ENCODE results near the gene CHRNA10. TPM values are rescaled to one million over a fixed set of nuclear protein-coding genes. Genes with fewer than 3 reads are reported as not detected.

CHRNA10 gene
- total RNA-seq, 1 experiment from 2014 or later = 1.7 TPM

DNA sequence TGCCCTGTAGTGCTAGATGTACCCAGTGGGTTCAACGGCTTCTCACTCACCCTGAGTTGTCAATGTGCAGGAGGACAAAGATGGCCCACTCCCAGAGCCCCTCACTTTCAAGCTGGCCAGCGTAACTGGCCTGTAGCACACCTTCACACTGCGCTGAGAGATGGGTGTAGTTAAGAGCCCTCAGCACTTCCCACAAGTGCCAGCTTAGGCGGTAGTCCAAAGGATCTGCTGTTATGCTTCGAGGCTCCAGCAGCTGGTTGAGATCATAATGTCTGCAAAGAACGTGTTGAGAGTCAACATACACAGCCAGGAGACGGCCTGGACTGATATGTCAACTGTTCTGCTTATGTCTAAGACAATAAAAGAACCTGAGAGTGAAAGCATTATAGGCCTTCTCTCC, 14.7 kb upstream of the CHRNA10 start (continued):
- TF ChIP-seq SMAD3 (CRISPR knock-in tag; IDR thresholded peaks at IDR 0.05; ENCODE audit: borderline replicate concordance) (no peak), ZNF671 (CRISPR knock-in tag; IDR thresholded peaks at IDR 0.05) (no peak), OVOL2 (CRISPR knock-in tag; IDR thresholded peaks at IDR 0.05; ENCODE audit: borderline replicate concordance) (no peak), JAZF1 (CRISPR knock-in tag; IDR thresholded peaks at IDR 0.05) (no peak), KAT7 (CRISPR knock-in tag; IDR thresholded peaks at IDR 0.05; ENCODE audit: borderline replicate concordance) (no peak), MXD4 (CRISPR knock-in tag; IDR thresholded peaks at IDR 0.05; ENCODE audit: borderline replicate concordance) (no peak), HMGA2 (CRISPR knock-in tag; IDR thresholded peaks at IDR 0.05) (no peak), ESRRA (CRISPR knock-in tag; IDR thresholded peaks at IDR 0.05; ENCODE audit: borderline replicate concordance) (no peak), RELA (CRISPR knock-in tag; IDR thresholded peaks at IDR 0.05; ENCODE audit: borderline replicate concordance) (no peak)
- TF ChIP-seq, protein P1, sequence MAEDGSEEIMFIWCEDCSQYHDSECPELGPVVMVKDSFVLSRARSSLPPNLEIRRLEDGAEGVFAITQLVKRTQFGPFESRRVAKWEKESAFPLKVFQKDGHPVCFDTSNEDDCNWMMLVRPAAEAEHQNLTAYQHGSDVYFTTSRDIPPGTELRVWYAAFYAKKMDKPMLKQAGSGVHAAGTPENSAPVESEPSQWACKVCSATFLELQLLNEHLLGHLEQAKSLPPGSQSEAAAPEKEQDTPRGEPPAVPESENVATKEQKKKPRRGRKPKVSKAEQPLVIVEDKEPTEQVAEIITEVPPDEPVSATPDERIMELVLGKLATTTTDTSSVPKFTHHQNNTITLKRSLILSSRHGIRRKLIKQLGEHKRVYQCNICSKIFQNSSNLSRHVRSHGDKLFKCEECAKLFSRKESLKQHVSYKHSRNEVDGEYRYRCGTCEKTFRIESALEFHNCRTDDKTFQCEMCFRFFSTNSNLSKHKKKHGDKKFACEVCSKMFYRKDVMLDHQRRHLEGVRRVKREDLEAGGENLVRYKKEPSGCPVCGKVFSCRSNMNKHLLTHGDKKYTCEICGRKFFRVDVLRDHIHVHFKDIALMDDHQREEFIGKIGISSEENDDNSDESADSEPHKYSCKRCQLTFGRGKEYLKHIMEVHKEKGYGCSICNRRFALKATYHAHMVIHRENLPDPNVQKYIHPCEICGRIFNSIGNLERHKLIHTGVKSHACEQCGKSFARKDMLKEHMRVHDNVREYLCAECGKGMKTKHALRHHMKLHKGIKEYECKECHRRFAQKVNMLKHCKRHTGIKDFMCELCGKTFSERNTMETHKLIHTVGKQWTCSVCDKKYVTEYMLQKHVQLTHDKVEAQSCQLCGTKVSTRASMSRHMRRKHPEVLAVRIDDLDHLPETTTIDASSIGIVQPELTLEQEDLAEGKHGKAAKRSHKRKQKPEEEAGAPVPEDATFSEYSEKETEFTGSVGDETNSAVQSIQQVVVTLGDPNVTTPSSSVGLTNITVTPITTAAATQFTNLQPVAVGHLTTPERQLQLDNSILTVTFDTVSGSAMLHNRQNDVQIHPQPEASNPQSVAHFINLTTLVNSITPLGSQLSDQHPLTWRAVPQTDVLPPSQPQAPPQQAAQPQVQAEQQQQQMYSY (CRISPR knock-in tag; IDR thresholded peaks at IDR 0.05) = no peak
- TF ChIP-seq, protein P2, sequence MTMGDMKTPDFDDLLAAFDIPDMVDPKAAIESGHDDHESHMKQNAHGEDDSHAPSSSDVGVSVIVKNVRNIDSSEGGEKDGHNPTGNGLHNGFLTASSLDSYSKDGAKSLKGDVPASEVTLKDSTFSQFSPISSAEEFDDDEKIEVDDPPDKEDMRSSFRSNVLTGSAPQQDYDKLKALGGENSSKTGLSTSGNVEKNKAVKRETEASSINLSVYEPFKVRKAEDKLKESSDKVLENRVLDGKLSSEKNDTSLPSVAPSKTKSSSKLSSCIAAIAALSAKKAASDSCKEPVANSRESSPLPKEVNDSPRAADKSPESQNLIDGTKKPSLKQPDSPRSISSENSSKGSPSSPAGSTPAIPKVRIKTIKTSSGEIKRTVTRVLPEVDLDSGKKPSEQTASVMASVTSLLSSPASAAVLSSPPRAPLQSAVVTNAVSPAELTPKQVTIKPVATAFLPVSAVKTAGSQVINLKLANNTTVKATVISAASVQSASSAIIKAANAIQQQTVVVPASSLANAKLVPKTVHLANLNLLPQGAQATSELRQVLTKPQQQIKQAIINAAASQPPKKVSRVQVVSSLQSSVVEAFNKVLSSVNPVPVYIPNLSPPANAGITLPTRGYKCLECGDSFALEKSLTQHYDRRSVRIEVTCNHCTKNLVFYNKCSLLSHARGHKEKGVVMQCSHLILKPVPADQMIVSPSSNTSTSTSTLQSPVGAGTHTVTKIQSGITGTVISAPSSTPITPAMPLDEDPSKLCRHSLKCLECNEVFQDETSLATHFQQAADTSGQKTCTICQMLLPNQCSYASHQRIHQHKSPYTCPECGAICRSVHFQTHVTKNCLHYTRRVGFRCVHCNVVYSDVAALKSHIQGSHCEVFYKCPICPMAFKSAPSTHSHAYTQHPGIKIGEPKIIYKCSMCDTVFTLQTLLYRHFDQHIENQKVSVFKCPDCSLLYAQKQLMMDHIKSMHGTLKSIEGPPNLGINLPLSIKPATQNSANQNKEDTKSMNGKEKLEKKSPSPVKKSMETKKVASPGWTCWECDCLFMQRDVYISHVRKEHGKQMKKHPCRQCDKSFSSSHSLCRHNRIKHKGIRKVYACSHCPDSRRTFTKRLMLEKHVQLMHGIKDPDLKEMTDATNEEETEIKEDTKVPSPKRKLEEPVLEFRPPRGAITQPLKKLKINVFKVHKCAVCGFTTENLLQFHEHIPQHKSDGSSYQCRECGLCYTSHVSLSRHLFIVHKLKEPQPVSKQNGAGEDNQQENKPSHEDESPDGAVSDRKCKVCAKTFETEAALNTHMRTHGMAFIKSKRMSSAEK (CRISPR knock-in tag; IDR thresholded peaks at IDR 0.05; ENCODE audit: borderline replicate concordance) = no peak

DNA sequence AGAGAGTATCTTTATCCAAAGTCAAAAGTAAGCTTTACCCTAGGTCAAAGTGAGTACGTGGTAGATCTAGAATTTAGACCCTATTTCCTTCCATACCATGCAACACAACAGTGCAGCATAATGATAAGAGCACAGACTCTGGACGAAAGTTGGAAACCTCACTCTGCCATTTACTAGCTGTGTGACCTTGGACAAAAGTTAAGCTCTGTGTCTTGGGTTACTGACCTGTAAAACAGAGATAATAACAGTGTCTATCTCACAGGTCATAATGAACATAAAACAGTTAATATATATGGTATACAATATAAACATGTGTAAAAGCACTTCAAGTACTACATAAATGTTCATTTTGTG, 13.6 kb upstream of the CHRNA10 start:
- ChIA-PET POLR2A (no interaction called here), CTCF (no interaction called here)
- no peak for TF ChIP-seq ZNF138 (CRISPR knock-in tag; conservative IDR thresholded peaks at IDR 0.05)
- TF ChIP-seq, protein P3, sequence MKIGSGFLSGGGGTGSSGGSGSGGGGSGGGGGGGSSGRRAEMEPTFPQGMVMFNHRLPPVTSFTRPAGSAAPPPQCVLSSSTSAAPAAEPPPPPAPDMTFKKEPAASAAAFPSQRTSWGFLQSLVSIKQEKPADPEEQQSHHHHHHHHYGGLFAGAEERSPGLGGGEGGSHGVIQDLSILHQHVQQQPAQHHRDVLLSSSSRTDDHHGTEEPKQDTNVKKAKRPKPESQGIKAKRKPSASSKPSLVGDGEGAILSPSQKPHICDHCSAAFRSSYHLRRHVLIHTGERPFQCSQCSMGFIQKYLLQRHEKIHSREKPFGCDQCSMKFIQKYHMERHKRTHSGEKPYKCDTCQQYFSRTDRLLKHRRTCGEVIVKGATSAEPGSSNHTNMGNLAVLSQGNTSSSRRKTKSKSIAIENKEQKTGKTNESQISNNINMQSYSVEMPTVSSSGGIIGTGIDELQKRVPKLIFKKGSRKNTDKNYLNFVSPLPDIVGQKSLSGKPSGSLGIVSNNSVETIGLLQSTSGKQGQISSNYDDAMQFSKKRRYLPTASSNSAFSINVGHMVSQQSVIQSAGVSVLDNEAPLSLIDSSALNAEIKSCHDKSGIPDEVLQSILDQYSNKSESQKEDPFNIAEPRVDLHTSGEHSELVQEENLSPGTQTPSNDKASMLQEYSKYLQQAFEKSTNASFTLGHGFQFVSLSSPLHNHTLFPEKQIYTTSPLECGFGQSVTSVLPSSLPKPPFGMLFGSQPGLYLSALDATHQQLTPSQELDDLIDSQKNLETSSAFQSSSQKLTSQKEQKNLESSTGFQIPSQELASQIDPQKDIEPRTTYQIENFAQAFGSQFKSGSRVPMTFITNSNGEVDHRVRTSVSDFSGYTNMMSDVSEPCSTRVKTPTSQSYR (CRISPR knock-in tag; IDR thresholded peaks at IDR 0.05) = no peak
- TF ChIP-seq, protein P4, sequence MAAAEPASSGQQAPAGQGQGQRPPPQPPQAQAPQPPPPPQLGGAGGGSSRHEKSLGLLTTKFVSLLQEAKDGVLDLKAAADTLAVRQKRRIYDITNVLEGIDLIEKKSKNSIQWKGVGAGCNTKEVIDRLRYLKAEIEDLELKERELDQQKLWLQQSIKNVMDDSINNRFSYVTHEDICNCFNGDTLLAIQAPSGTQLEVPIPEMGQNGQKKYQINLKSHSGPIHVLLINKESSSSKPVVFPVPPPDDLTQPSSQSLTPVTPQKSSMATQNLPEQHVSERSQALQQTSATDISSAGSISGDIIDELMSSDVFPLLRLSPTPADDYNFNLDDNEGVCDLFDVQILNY (CRISPR knock-in tag; IDR thresholded peaks at IDR 0.05) = no peak
- Mint-ChIP-seq H3K36me3 (peaks cover 71% of the 10 kb centered on the region), H3K27me3 (ENCODE audit: low read depth) (no peaks in the 10 kb centered on the region), H3K9me3 (no peaks in the 10 kb centered on the region), H3K4me1 (no peaks in the 10 kb centered on the region), H3K4me3 (no peak overlapping the region), H3K27ac (no peak overlapping the region)
- ATAC-seq = no peak
- DNase-seq (ENCODE audit: low spot score) = no peak
